Measurements from ENCODE around the gene ZNF569.

The ZNF569 gene

GRCh38 chr19:37362733-37363132 lies 104.5 kb downstream of the ZNF569 start:
- H4K20me1 ChIP-seq (ENCODE audit: insufficient read depth, low read length) = no peaks in the 10 kb centered on the region
- DNase-seq (no peak), ATAC-seq (ENCODE audit: insufficient read depth, low read depth) (no peak)
- H2AFZ ChIP-seq (ENCODE audit: low read depth, low read length) = no peak overlapping the region
- TF ChIP-seq CTCF (IDR thresholded peaks at IDR 0.05; ENCODE audit: borderline replicate concordance, extremely low read depth, low read length, poor library complexity, severe bottlenecking) (no peak), EZH2 (IDR thresholded peaks at IDR 0.05; ENCODE audit: borderline replicate concordance, low read depth, low read length, severe bottlenecking) (no peak)
- H3K4me1 ChIP-seq (ENCODE audit: insufficient read depth, low read length) = no peaks in the 10 kb centered on the region
- no peak overlapping the region for H3K4me3 ChIP-seq (ENCODE audit: low read depth in 1 of 2, low read length in 2 of 2)
- no peak overlapping the region for H3K4me2 ChIP-seq (ENCODE audit: insufficient read depth, low read length)
- H3K27ac ChIP-seq (ENCODE audit: low read length) = no peak overlapping the region
- peaks cover 40% of the 10 kb centered on the region for H3K9me3 ChIP-seq (ENCODE audit: insufficient read depth, low read length, severe bottlenecking)
- H3K79me2 ChIP-seq (ENCODE audit: insufficient read depth, low read length) = no peaks in the 10 kb centered on the region
- H3K9ac ChIP-seq (ENCODE audit: low read depth, low read length) = no peak overlapping the region
- H3K36me3 ChIP-seq (ENCODE audit: insufficient read depth, low read length) = peaks cover 74% of the 10 kb centered on the region
- no peaks in the 10 kb centered on the region for H3K27me3 ChIP-seq (ENCODE audit: insufficient read depth, low read length, poor library complexity)

- Histone ChIP-seq H2AFZ (ENCODE audit: low read depth, low read length) (no peak overlapping the region), H3K4me3 (ENCODE audit: low read depth in 1 of 2, low read length in 2 of 2) (no peak overlapping the region), H4K20me1 (ENCODE audit: insufficient read depth, low read length) (no peaks in the 10 kb centered on the region), H3K9me3 (ENCODE audit: insufficient read depth, low read length, severe bottlenecking) (peaks cover 40% of the 10 kb centered on the region), H3K4me2 (ENCODE audit: insufficient read depth, low read length) (no peak overlapping the region), H3K9ac (ENCODE audit: low read depth, low read length) (no peak overlapping the region), H3K27ac (ENCODE audit: low read length) (no peak overlapping the region), H3K4me1 (ENCODE audit: insufficient read depth, low read length) (no peaks in the 10 kb centered on the region), H3K79me2 (ENCODE audit: insufficient read depth, low read length) (no peaks in the 10 kb centered on the region), H3K36me3 (ENCODE audit: insufficient read depth, low read length) (peaks cover 80% of the 10 kb centered on the region), H3K27me3 (ENCODE audit: insufficient read depth, low read length, poor library complexity) (no peaks in the 10 kb centered on the region)
- no peak for TF ChIP-seq EZH2 (IDR thresholded peaks at IDR 0.05; ENCODE audit: borderline replicate concordance, low read depth, low read length, severe bottlenecking)
- DNase-seq (no peak), ATAC-seq (ENCODE audit: insufficient read depth, low read depth) (no peak)
Measured at GRCh38 chr19:37361994-37362393, 105.2 kb downstream of the ZNF569 start.
